ENCODE data around the gene ACSS2.

DNA sequence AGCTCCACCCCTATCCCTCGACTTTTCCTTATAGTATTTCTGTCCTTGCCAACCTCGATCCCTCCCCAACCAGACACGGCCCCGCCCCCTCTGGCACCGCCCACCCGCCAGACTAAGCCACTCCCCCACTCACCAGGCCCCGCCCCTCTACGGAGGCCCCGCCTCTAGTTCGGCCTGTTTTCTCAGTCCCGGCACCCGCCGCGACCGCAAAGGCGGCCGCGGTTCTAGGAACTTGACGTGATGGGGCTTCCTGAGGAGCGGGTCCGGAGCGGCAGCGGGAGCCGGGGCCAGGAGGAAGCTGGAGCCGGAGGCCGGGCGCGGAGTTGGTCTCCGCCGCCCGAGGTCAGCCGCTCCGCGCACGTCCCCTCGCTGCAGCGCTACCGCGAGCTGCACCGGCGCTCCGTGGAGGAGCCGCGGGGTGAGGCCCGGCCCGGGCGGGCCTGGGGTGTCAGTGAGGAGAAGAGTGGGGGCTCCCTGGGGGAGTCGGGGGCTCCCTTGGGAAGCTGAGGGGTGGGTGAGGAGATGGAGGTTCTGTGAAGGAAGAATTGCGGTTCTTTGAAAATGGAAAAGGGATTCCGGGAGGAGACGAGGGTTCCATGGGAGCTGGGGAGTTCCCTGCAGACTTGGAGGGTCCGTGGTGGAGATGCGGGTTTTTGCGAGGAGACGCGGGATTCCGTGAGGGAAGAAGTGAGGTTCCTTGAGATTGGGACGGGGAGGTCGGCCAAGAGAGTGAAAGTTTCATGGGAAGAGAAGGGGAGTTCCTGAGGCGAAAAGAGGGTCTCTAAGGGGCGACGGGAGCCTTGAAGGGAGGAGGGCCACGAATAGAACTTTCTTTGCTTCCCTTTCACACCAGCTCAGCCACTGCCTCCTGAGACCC lies at the start of gene ACSS2:
- TF ChIP-seq, protein P1, sequence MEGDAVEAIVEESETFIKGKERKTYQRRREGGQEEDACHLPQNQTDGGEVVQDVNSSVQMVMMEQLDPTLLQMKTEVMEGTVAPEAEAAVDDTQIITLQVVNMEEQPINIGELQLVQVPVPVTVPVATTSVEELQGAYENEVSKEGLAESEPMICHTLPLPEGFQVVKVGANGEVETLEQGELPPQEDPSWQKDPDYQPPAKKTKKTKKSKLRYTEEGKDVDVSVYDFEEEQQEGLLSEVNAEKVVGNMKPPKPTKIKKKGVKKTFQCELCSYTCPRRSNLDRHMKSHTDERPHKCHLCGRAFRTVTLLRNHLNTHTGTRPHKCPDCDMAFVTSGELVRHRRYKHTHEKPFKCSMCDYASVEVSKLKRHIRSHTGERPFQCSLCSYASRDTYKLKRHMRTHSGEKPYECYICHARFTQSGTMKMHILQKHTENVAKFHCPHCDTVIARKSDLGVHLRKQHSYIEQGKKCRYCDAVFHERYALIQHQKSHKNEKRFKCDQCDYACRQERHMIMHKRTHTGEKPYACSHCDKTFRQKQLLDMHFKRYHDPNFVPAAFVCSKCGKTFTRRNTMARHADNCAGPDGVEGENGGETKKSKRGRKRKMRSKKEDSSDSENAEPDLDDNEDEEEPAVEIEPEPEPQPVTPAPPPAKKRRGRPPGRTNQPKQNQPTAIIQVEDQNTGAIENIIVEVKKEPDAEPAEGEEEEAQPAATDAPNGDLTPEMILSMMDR (IDR thresholded peaks at IDR 0.05; ENCODE audit: borderline replicate concordance, extremely low read depth, low read length, poor library complexity, severe bottlenecking) = no peak
- TF ChIP-seq EZH2 (IDR thresholded peaks at IDR 0.05; ENCODE audit: borderline replicate concordance, low read depth, low read length, severe bottlenecking) = peak; percentile 76

All from DND-41 (cell line).